Middle frontal gyrus (tissue), 1 donor: ENCODE data around the gene ADAM15.
A peak's percentile ranks its signal among the peaks of the same experiment; 100 is the strongest.

Source experiments
- DNase-seq: peaks from one replicate; pipeline ENCODE4 v3.0.0-alpha.2; 2015; ENCODE audit warnings: low spot score; ENCODE audit errors: extremely low spot score

The ADAM15 gene

GRCh38 chr1:155012026-155012546 lies 39.0 kb upstream of the ADAM15 start:
- DNase-seq, result peak; percentile 54

GRCh38 chr1:155012776-155013602 lies 38.1 kb upstream of the ADAM15 start:
- DNase-seq, result no peak

- DNase-seq, result no peak
Measured at GRCh38 chr1:155013632-155014031, 37.5 kb upstream of the ADAM15 start.

- no peak for DNase-seq
Measured at GRCh38 chr1:155014709-155015508, 36.2 kb upstream of the ADAM15 start.

- no peak for DNase-seq
Measured at GRCh38 chr1:155015527-155016230, 35.4 kb upstream of the ADAM15 start.

GRCh38 chr1:155016231-155016831 lies 34.8 kb upstream of the ADAM15 start:
- no peak for DNase-seq

- peak; percentile 69 for DNase-seq
Measured at GRCh38 chr1:155017041-155017945, 33.8 kb upstream of the ADAM15 start.

GRCh38 chr1:155017946-155018316 lies 33.2 kb upstream of the ADAM15 start:
- DNase-seq, result no peak

- DNase-seq, result no peak
Measured at GRCh38 chr1:155018617-155019348, 32.3 kb upstream of the ADAM15 start.

- DNase-seq, result no peak
Measured at GRCh38 chr1:155019377-155020245, 31.5 kb upstream of the ADAM15 start.

GRCh38 chr1:155022136-155022926 lies 28.8 kb upstream of the ADAM15 start:
- DNase-seq, result no peak

GRCh38 chr1:155022927-155023236 lies 28.2 kb upstream of the ADAM15 start:
- no peak for DNase-seq

GRCh38 chr1:155023627-155024026 lies 27.5 kb upstream of the ADAM15 start:
- no peak for DNase-seq

GRCh38 chr1:155024315-155024714 lies 26.8 kb upstream of the ADAM15 start:
- DNase-seq, result no peak

GRCh38 chr1:155026154-155026553 lies 25.0 kb upstream of the ADAM15 start:
- no peak for DNase-seq

- DNase-seq, result no peak
Measured at GRCh38 chr1:155026588-155026987, 24.5 kb upstream of the ADAM15 start.

- DNase-seq, result no peak
Measured at GRCh38 chr1:155029513-155030242, 21.4 kb upstream of the ADAM15 start.
